ENCODE results near the gene DAB2IP. TPM values are rescaled to one million over a fixed set of nuclear protein-coding genes. Genes with fewer than 3 reads are reported as not detected.
A peak's percentile ranks its signal among the peaks of the same experiment; 100 is the strongest.

DAB2IP gene
- total RNA-seq, 1 experiment from 2014 or later, result 31.0 TPM

GRCh38 chr9:121698627-121699570, 47.5 kb downstream of the DAB2IP start (continued):
- TF ChIP-seq, protein P1, sequence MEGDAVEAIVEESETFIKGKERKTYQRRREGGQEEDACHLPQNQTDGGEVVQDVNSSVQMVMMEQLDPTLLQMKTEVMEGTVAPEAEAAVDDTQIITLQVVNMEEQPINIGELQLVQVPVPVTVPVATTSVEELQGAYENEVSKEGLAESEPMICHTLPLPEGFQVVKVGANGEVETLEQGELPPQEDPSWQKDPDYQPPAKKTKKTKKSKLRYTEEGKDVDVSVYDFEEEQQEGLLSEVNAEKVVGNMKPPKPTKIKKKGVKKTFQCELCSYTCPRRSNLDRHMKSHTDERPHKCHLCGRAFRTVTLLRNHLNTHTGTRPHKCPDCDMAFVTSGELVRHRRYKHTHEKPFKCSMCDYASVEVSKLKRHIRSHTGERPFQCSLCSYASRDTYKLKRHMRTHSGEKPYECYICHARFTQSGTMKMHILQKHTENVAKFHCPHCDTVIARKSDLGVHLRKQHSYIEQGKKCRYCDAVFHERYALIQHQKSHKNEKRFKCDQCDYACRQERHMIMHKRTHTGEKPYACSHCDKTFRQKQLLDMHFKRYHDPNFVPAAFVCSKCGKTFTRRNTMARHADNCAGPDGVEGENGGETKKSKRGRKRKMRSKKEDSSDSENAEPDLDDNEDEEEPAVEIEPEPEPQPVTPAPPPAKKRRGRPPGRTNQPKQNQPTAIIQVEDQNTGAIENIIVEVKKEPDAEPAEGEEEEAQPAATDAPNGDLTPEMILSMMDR (IDR thresholded peaks at IDR 0.05 in 2 of 3, conservative IDR thresholded peaks at IDR 0.05 in 1 of 3; ENCODE audit: borderline replicate concordance in 1 of 3, insufficient read depth in 1 of 3, low read depth in 2 of 3, low read length in 2 of 3), result no peak
- no peak for TF ChIP-seq YY1 (IDR thresholded peaks at IDR 0.05; ENCODE audit: extremely low read depth, insufficient replicate concordance, low read depth, low read length)
- TF ChIP-seq EZH2 (IDR thresholded peaks at IDR 0.05), result no peak
- no peak for TF ChIP-seq SRF (IDR thresholded peaks at IDR 0.05; ENCODE audit: low read depth)
- no peak for TF ChIP-seq POLR2A (IDR thresholded peaks at IDR 0.05; ENCODE audit: borderline replicate concordance, extremely low read depth, insufficient read depth, insufficient read length)

DNA sequence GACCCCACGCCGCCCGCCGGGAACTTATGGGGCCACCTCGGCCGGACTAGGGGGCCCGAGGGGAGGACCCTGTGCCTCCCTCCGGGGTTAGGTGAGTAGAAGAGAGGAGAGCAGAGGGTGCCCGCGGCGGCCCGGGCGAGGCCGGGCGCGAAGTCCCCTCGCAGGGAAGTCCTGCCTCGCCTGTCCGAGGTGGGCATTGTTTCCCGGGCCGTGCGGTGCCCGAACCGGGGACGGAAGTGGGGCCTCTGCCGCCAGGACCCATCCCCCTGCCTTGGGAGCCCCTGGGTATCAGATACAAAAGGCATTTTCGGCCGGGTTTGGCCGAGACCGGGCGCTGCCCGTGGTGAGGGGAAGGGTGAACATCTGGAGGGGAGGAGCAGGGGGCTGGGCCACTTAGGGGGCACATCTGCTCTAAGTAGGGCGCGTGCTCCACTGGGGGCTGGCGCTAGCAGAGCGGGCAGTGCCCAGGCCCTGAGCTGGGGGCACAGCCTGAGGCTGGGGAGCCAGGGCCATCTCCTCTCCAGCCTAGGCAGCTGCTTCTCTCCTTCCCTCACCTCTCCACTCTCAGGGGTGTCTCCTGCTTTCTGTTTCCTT, 48.2 kb downstream of the DAB2IP start:
- TF ChIP-seq ZFX (IDR thresholded peaks at IDR 0.05), result peak; percentile 37; the same call in 1 of the 2 replicates
- TF ChIP-seq, protein P2, sequence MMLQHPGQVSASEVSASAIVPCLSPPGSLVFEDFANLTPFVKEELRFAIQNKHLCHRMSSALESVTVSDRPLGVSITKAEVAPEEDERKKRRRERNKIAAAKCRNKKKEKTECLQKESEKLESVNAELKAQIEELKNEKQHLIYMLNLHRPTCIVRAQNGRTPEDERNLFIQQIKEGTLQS (IDR thresholded peaks at IDR 0.05), result no peak
- Histone ChIP-seq H3K9me2 (ENCODE audit: insufficient read depth) (no peaks in the 10 kb centered on the region), H3K4me3 (replicated peaks in 1 of 2; ENCODE audit: low read depth in 1 of 2, low read length in 2 of 2) (peak overlapping the region; percentile 70 to 73), H3K4me2 (ENCODE audit: low read length) (peak overlapping the region; percentile 98), H3K27ac (ENCODE audit: low read depth, low read length) (peak overlapping the region; percentile 64; the same call in 1 of the 2 replicates), H3K36me3 (ENCODE audit: control insufficient read depth in 1 of 2, insufficient read depth in 2 of 2, low read length in 2 of 2) (no peaks in the 10 kb centered on the region), H3K79me2 (ENCODE audit: insufficient read depth, low read length) (peaks cover 26% of the 10 kb centered on the region; the same call in 1 of the 2 replicates), H3K9me3 (ENCODE audit: control insufficient read depth in 1 of 2, insufficient read depth in 1 of 2, low read depth in 1 of 2, low read length in 2 of 2) (no peaks in the 10 kb centered on the region), H3K4me1 (ENCODE audit: control insufficient read depth in 1 of 2, insufficient read depth in 2 of 2, low read length in 2 of 2) (peaks cover 2 to 17% of the 10 kb centered on the region in 2 experiments; a peak in 3 of 4 replicates), H2AFZ (ENCODE audit: low read depth, low read length, poor library complexity, severe bottlenecking) (no peak overlapping the region), H3K27me3 (ENCODE audit: insufficient read depth, low read length) (no peaks in the 10 kb centered on the region), H3K9ac (ENCODE audit: low read length) (peak overlapping the region; percentile 68), H4K20me1 (ENCODE audit: insufficient read depth) (peaks cover 15% of the 10 kb centered on the region; the same call in 1 of the 2 replicates)
- ATAC-seq (peak; percentile 24), DNase-seq (ENCODE audit: low read depth, low spot score) (no peak)
- ChIA-PET RAD21 (ENCODE audit: low non-redundant PET in 1 of 2, low total read pairs in 2 of 2, uncharacterized antibody in 2 of 2, unreplicated experiment in 2 of 2) (interaction anchor here in 1 of 2 experiments (1.2 kb wide), 1 partner anchor 154 kb away, joined by 3 read pairs; no protein-coding TSS in a partner anchor), CTCF (interaction anchor here (0.8 to 3.0 kb wide), 5 partner anchors 9 to 231 kb away, joined by 3 to 11 read pairs (median 4); no protein-coding TSS in a partner anchor), POLR2A (no interaction called here)
- intact Hi-C loops (cut with micrococcal nuclease), result loop anchor here (5.0 kb wide), 2 partner anchors 163 to 293 kb away; no protein-coding TSS in a partner anchor
- BruUV-seq (replicated peaks), result no TSS peak

All from HCT116 (cell line).